K562 (cell line): ENCODE measurements around the gene SMG9. TPM values are rescaled to one million over a fixed set of nuclear protein-coding genes. Genes with fewer than 3 reads are reported as not detected.

ENCODE experiments used
- ARID2 ChIP-seq: fragments of 450-650 bp; IDR thresholded peaks from 2 replicates; pipeline ENCODE4 v1.6.1; 2017; ENCODE audit warnings: antibody characterized with exemption, mild to moderate bottlenecking
- BACH1 ChIP-seq: fragments of 200-800 bp; sonication (Bioruptor generic); IDR thresholded peaks from 2 replicates; pipeline ENCODE4 v1.6.1; 2016; ENCODE audit warnings: missing genetic modification characterization, missing compliant biosample characterization
- BCOR ChIP-seq: fragments of 450-650 bp; IDR thresholded peaks from 2 replicates; pipeline ENCODE4 v1.6.1; 2016
- CTBP1 ChIP-seq: fragments of 450-650 bp; IDR thresholded peaks from 2 replicates; pipeline ENCODE4 v1.6.1; 2016; ENCODE audit warnings: borderline replicate concordance
- EP400 ChIP-seq: fragments of 450-650 bp; IDR thresholded peaks from 2 replicates; pipeline ENCODE4 v1.6.1; 2017; ENCODE audit warnings: antibody characterized with exemption, mild to moderate bottlenecking, moderate library complexity
- HMGN3 ChIP-seq: IDR thresholded peaks from 2 replicates; pipeline ENCODE4 v1.6.1; 2011; ENCODE audit warnings: borderline replicate concordance, low read depth, mild to moderate bottlenecking, mixed read lengths, low read length; ENCODE audit not compliant: insufficient read length; ENCODE audit errors: extremely low read depth
- HSF4 ChIP-seq: fragments of 250-450 bp; sonication (Bioruptor Pico); IDR thresholded peaks from 2 replicates; pipeline ENCODE4 v2.1.2; 2022; ENCODE audit warnings: mild to moderate bottlenecking, moderate library complexity, borderline replicate concordance
- IRF2 ChIP-seq: sonication (generic); formaldehyde crosslinking; IDR thresholded peaks from 2 replicates; pipeline ENCODE4 v1.8.1; 2022; ENCODE audit warnings: mild to moderate bottlenecking, missing genetic modification reagents
- JUN ChIP-seq, 2 experiments: sonication (generic) in 1 of 2; formaldehyde crosslinking in 1 of 2; IDR thresholded peaks; 2 replicates each; pipeline versions ENCODE4 v1.6.1 to v1.8.0; 2012 to 2022; ENCODE audit warnings: borderline replicate concordance in 2 of 2, mild to moderate bottlenecking in 2 of 2, improper control_type of control experiment in 1 of 2, low read depth in 1 of 2, low read length in 1 of 2, missing genetic modification reagents in 1 of 2
- KAT2B ChIP-seq: IDR thresholded peaks from one replicate; pipeline ENCODE4 v1.6.1; 2012; ENCODE audit warnings: low read depth, mild to moderate bottlenecking, control low read depth, inconsistent platforms, low read length, moderate library complexity
- PATZ1 ChIP-seq: fragments of 250-450 bp; sonication (Bioruptor Pico); IDR thresholded peaks from 2 replicates; pipeline ENCODE4 v1.5.0; 2020; ENCODE audit warnings: mild to moderate bottlenecking, borderline replicate concordance
- PHB2 ChIP-seq: fragments of 450-650 bp; IDR thresholded peaks from 2 replicates; pipeline ENCODE4 v1.6.1; 2017; ENCODE audit warnings: low read depth
- RBM22 ChIP-seq: fragments of 200-400 bp; formaldehyde crosslinking; IDR thresholded peaks from 2 replicates; pipeline ENCODE4 v1.6.1; 2018; ENCODE audit warnings: low read length, low read depth; ENCODE audit not compliant: poor library complexity, severe bottlenecking
- SMAD1 ChIP-seq: fragments of 150-350 bp; IDR thresholded peaks from 2 replicates; pipeline ENCODE4 v1.6.1; 2014; ENCODE audit warnings: low read length, low read depth; ENCODE audit not compliant: partially characterized antibody
- STAT5B ChIP-seq: fragments of 250-450 bp; sonication (Bioruptor Pico); IDR thresholded peaks from 2 replicates; pipeline ENCODE4 v1.8.0; 2021; ENCODE audit warnings: mild to moderate bottlenecking, inconsistent platforms
- TAL1 ChIP-seq: fragments of 450-650 bp; IDR thresholded peaks from 2 replicates; pipeline ENCODE4 v1.6.1; 2016; ENCODE audit warnings: mild to moderate bottlenecking
- THRA ChIP-seq: fragments of 450-650 bp; IDR thresholded peaks from 2 replicates; pipeline ENCODE4 v1.6.1; 2017; ENCODE audit warnings: mild to moderate bottlenecking, moderate library complexity
- ZFP1 ChIP-seq: fragments of 450-650 bp; formaldehyde crosslinking; IDR thresholded peaks from 2 replicates; pipeline ENCODE4 v1.4.0; 2020; ENCODE audit warnings: mild to moderate bottlenecking, mixed read lengths
- ZNF121 ChIP-seq: sonication (generic); formaldehyde crosslinking; conservative IDR thresholded peaks from 2 replicates; pipeline ENCODE4 v1.8.0; 2022; ENCODE audit warnings: missing genetic modification reagents
- ZNF146 ChIP-seq: IDR thresholded peaks from one replicate; pipeline ENCODE4 v1.6.1; 2018; ENCODE audit warnings: missing compliant biosample characterization; ENCODE audit not compliant: unreplicated experiment
- ZNF175 ChIP-seq: fragments of 200-800 bp; sonication (Bioruptor generic); IDR thresholded peaks from 2 replicates; pipeline ENCODE4 v1.6.1; 2016; ENCODE audit warnings: low read depth, mild to moderate bottlenecking, missing genetic modification characterization, missing compliant biosample characterization
- ZNF507 ChIP-seq: conservative IDR thresholded peaks from 2 replicates; pipeline ENCODE4 v1.6.1; 2017; ENCODE audit warnings: missing genetic modification characterization, missing compliant biosample characterization
- polyA plus RNA-seq, 8 experiments: library from polyadenylated mRNA; depleted of rRNA in 4 of 8; stranded (reverse) in 5 of 8; unstranded in 3 of 8; fragments of >200 nt; fragmentation: Nextera tagmentation in 2 of 8; fragmentation: Illumina TruSeq in 1 of 8; extraction: Ambion mirVana in 2 of 8; extraction: Trizol in 1 of 8; gene quantifications; 2 replicates each; pipeline versions ENCODE4 v1.2.1 to v1.2.3, GENCODE V29; 2011 to 2014; ENCODE audit warnings: inconsistent platforms in 1 of 8, missing spikeins in 1 of 8
- total RNA-seq, 7 experiments: library from RNA; depleted of rRNA in 6 of 7; stranded (reverse); fragments of >200 nt in 6 of 7; fragmentation: Illumina TruSeq in 2 of 7; extraction: Trizol in 2 of 7; gene quantifications; 2 replicates each; pipeline versions ENCODE4 v1.2.1 to v1.2.3, GENCODE V29; 2011 to 2021; ENCODE audit warnings: low replicate concordance in 1 of 7
- TF ChIP-seq, protein P1 (sequence below), 2 experiments: IDR thresholded peaks; 2 replicates each; pipeline ENCODE4 v1.6.1; 2011; ENCODE audit warnings: borderline replicate concordance in 1 of 2, control low read depth in 1 of 2, low read depth in 1 of 2, low read length in 1 of 2, mild to moderate bottlenecking in 1 of 2, mixed read lengths in 1 of 2, moderate library complexity in 1 of 2; ENCODE audit not compliant: insufficient read depth in 1 of 2, insufficient read length in 1 of 2, poor library complexity in 1 of 2, severe bottlenecking in 1 of 2; ENCODE audit errors: extremely low read depth in 1 of 2

SMG9 gene
- total and polyA plus RNA-seq, 9 of the 15 experiments (the other 6 are each of a cell fraction or from before 2014, with no cell fraction given): 1.7 to 79.7 (median 40.2) TPM

GRCh38 chr19:43774103-43774939, 19.6 kb upstream of the SMG9 start (continued):
- peak; percentile 87 for TF ChIP-seq RBM22
- no peak for TF ChIP-seq KAT2B
- TF ChIP-seq TAL1: peak; percentile 96
- no peak for TF ChIP-seq BACH1 (tag)
- TF ChIP-seq ZNF175 (CRISPR knock-in tag): peak; percentile 89
- peak; percentile 88 for TF ChIP-seq EP400
- TF ChIP-seq JUN (IDR thresholded peaks at IDR 0.05; ENCODE audit: borderline replicate concordance, low read depth, low read length): peak; percentile 83
- peak; percentile 95 for TF ChIP-seq JUN (CRISPR knock-in tag; IDR thresholded peaks at IDR 0.05; ENCODE audit: borderline replicate concordance)
- TF ChIP-seq SMAD1: peak; percentile 33
- peak; percentile 36; the same call in 1 of the 2 replicates for TF ChIP-seq ARID2
- TF ChIP-seq ZNF146 (CRISPR knock-in tag): no peak
- TF ChIP-seq THRA: no peak
- TF ChIP-seq, protein P1, sequence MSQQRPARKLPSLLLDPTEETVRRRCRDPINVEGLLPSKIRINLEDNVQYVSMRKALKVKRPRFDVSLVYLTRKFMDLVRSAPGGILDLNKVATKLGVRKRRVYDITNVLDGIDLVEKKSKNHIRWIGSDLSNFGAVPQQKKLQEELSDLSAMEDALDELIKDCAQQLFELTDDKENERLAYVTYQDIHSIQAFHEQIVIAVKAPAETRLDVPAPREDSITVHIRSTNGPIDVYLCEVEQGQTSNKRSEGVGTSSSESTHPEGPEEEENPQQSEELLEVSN (IDR thresholded peaks at IDR 0.05; ENCODE audit: borderline replicate concordance in 1 of 2, extremely low read depth in 1 of 2, insufficient read depth in 1 of 2, insufficient read length in 1 of 2, low read depth in 1 of 2, low read length in 1 of 2, poor library complexity in 1 of 2, severe bottlenecking in 1 of 2): peak; percentile 85 to 86
- peak; percentile 82 for TF ChIP-seq PHB2
- TF ChIP-seq ZFP1: no peak
- TF ChIP-seq IRF2 (CRISPR knock-in tag): peak; percentile 81; the same call in 1 of the 2 replicates
- TF ChIP-seq BCOR: peak; percentile 96
- TF ChIP-seq ZNF507 (tag): no peak
- TF ChIP-seq PATZ1 (CRISPR knock-in tag): 0 out of 2 replicates have a peak, but pooled peaks have one; percentile 13
- TF ChIP-seq HSF4: peak; percentile 71
- 0 out of 2 replicates have a peak, but pooled peaks have one; percentile 39 for TF ChIP-seq ZNF121 (CRISPR knock-in tag)
- TF ChIP-seq CTBP1: peak; percentile 97
- peak; percentile 100 for TF ChIP-seq HMGN3
- TF ChIP-seq STAT5B (CRISPR knock-in tag): no peak
